Kasumi-1 (cell line): Measurements from ENCODE around the gene PROM2.

Experiments used
- DNase-seq, 2 experiments: peaks; one replicate each; lab custom pipeline; 2025; lab: John Stamatoyannopoulos, UW

Gene PROM2

GRCh38 chr2:95320344-95320712 is 46.1 kb downstream of the PROM2 start:
- no peak for DNase-seq

- DNase-seq = no peak
Observed at GRCh38 chr2:95320986-95321767, 46.9 kb downstream of the PROM2 start.

- peak; percentile 17 to 18 for DNase-seq
Observed at GRCh38 chr2:95323347-95324155, 49.3 kb downstream of the PROM2 start.

GRCh38 chr2:95325026-95325425 is 50.8 kb downstream of the PROM2 start:
- DNase-seq = no peak

GRCh38 chr2:95325590-95326432 is 51.6 kb downstream of the PROM2 start:
- DNase-seq = no peak

GRCh38 chr2:95326433-95327140 is 52.3 kb downstream of the PROM2 start:
- DNase-seq = no peak

- no peak for DNase-seq
Observed at GRCh38 chr2:95327861-95328260, 53.6 kb downstream of the PROM2 start.

GRCh38 chr2:95328358-95329125 is 54.3 kb downstream of the PROM2 start:
- DNase-seq = no peak

GRCh38 chr2:95329401-95329800 is 55.2 kb downstream of the PROM2 start:
- no peak for DNase-seq

DNA sequence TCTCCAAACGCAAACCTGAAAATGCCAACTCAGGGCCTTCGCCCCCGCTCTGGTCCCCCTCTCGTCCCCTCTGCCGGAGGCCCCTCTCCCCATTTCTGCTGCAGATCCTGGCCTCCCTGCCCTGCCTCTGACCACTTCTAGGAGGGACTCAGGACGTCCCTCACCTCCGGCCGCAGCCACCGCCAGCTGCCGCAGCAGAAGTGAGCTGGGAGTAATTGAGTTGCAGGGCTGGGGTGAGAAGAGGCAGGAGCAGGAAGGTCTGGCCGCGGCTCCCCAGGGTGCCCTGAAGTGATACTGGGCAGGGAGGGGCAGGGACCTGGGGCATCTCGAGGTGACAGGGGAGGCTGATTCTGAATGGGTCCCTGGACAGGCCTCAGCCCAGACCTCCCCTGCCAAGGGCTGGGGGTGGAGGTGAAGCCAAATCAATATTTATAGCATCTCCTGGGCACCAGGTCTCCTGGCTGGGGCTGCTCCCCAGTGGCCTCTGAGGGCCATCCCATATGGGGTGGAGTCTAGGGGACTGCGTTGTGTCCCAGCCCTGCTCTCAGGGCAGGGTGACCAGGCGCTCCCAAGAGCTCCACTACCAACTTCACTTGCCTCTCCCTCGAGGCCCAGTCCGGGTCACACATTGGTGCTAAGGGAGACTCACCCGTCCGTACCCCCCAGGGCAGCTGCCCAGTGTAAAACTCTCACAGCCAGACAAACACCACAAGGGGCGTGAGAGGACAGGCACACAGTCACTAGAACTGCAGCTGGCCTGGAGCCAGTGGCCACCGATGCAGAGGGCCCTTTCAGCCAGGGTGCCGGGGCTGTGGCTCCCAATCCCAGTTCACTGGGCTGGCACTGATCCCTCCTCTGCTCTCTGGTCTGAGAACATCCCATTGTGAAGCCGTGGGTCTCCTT is 55.9 kb downstream of the PROM2 start:
- no peak for DNase-seq

DNA sequence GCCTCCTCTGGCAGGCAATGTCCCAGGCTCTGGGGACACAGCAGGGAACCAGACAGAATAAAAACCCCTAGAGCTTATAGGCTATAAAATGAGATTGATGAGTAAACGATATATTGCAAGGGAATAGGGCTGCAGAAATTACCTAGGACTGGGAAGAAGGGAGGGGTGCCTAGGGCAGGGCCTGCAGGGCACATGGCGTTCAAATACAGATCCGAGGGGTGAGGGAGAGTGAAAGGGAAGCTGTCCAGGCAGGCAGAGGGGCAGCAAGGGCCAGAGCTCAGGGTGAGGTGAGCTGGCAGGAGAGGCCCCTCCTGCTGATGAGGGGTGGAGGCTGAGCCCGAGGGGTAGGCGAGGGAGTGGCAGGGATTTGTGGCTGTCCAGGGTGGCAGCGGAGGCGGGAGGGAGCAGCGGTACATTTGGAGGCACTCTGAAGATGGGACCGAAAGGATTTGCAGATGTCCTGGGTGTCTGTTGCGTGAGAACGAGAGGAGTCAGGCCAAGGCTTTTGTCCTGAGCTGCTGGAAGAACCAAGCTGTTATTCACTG is 56.6 kb downstream of the PROM2 start:
- no peak for DNase-seq

DNA sequence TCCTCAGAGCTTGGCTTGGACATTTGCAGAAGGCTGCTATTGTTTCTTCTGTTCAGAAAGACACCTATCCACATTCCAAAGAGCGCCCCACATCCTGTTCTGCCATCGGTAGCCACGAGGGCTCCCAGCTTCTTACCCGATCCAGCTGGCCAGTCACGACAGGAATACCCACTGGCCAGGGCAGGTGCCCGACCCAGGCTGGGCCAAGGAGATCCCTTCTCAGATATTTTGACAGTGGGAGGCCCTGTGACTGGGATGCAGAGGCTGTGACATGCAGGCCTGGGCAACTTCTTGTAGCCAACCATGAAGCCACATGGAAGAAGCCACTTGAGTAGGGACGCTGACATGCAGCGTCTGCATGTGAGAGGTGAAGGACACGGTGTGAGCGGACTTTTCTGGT is 57.4 kb downstream of the PROM2 start:
- DNase-seq = no peak

GRCh38 chr2:95332036-95332435 is 57.8 kb downstream of the PROM2 start:
- no peak for DNase-seq

- DNase-seq = no peak
Observed at GRCh38 chr2:95333056-95333455, 58.8 kb downstream of the PROM2 start.

DNA sequence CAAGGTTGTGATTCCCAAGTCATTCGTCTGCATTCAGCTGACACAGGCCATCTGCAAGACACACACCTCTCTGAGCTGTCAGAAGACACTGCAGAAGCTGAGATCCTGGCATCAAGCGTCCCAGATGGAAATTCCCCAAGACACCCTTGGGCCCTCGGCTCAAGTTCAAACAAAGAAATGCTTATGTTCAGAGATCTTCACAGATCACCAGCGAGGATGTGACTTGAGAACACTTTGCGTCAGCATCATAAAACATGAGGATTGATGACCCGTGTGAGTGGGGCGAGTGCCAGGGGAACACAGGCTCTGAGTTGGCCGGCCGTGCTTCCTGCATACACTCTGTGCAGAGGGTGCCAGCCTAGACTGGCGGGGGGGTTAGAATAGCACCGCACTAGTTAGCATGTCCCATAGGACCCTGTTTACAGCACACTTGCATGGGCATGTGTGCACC is 59.7 kb downstream of the PROM2 start:
- no peak for DNase-seq

- DNase-seq = no peak
Observed at GRCh38 chr2:95334916-95335641, 60.8 kb downstream of the PROM2 start.

GRCh38 chr2:95336406-95336805 is 62.2 kb downstream of the PROM2 start:
- no peak for DNase-seq

DNA sequence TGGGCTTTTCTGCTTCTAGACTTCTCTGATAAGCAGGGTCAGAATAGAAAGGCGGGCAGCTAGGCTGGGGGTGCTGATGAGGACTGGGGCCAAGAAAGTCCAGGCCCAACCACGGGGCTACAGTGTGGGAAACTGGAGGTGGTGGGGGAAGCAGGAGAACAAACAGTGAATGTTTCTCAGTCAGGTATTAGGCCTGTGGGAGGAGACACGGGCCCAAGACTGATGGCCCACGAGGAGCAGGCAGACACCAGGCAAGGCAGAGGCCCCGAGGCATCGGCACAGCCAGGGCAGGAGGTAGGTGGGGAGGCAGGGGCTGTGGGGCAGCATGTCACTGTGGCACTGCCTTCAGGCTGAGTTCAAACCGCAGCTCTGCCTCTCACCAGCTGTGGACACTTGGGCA is 63.6 kb downstream of the PROM2 start:
- no peak for DNase-seq
